SK-N-SH treated with all-trans-retinoic acid at 6 μM for 48 hours (cell line): ENCODE measurements around the gene PLCB1.

Experiments used
- ATAC-seq: fragments of 200-7000 bp; cut with Tn5 transposase; 3 replicates; pipeline ENCODE4 v1.9.1; 2020; ENCODE audit warnings: mild to moderate bottlenecking, moderate library complexity
- ARNTL ChIP-seq: fragments of 450-650 bp; formaldehyde crosslinking; IDR thresholded peaks from 2 replicates; pipeline ENCODE4 v1.5.0; 2020; ENCODE audit warnings: low read depth, mild to moderate bottlenecking, moderate library complexity, borderline replicate concordance
- BACH2 ChIP-seq: fragments of 250-450 bp; sonication (Bioruptor Pico); IDR thresholded peaks from 2 replicates; pipeline ENCODE4 v1.9.0; 2021; ENCODE audit warnings: mild to moderate bottlenecking, borderline replicate concordance
- CREB5 ChIP-seq: fragments of 250-450 bp; sonication (Bioruptor Pico); IDR thresholded peaks from 2 replicates; pipeline ENCODE4 v1.5.1; 2020; ENCODE audit warnings: low read depth, mild to moderate bottlenecking, moderate library complexity
- CSDC2 ChIP-seq: fragments of 250-450 bp; sonication (Bioruptor Pico); IDR thresholded peaks from 2 replicates; pipeline ENCODE4 v1.5.0; 2020; ENCODE audit warnings: mild to moderate bottlenecking, moderate library complexity
- ESRRG ChIP-seq: fragments of 250-450 bp; sonication (Bioruptor Pico); IDR thresholded peaks from 2 replicates; pipeline ENCODE4 v1.6.1; 2021; ENCODE audit warnings: mild to moderate bottlenecking
- GLIS3 ChIP-seq: fragments of 250-450 bp; sonication (Bioruptor Pico); IDR thresholded peaks from 2 replicates; pipeline ENCODE4 v1.5.0; 2020; ENCODE audit warnings: mild to moderate bottlenecking, moderate library complexity
- ISL1 ChIP-seq: fragments of 250-450 bp; sonication (Bioruptor Pico); IDR thresholded peaks from 2 replicates; pipeline ENCODE4 v2.1.2; 2022; ENCODE audit warnings: mild to moderate bottlenecking, moderate library complexity
- OSR1 ChIP-seq: fragments of 250-450 bp; sonication (Bioruptor Pico); IDR thresholded peaks from 2 replicates; pipeline ENCODE4 v1.8.0; 2022; ENCODE audit warnings: moderate library complexity, mild to moderate bottlenecking, inconsistent platforms
- PATZ1 ChIP-seq: fragments of 250-450 bp; sonication (Bioruptor Pico); IDR thresholded peaks from 2 replicates; pipeline ENCODE4 v1.8.0; 2020; ENCODE audit warnings: mild to moderate bottlenecking, moderate library complexity, borderline replicate concordance
- POU6F1 ChIP-seq: fragments of 250-450 bp; sonication (Bioruptor Pico); IDR thresholded peaks from 2 replicates; pipeline ENCODE4 v1.8.0; 2021; ENCODE audit warnings: low read depth, mild to moderate bottlenecking, moderate library complexity, borderline replicate concordance
- PPARA ChIP-seq: fragments of 250-450 bp; sonication (Bioruptor Pico); IDR thresholded peaks from 2 replicates; pipeline ENCODE4 v1.5.0; 2020; ENCODE audit warnings: mild to moderate bottlenecking, borderline replicate concordance
- RARB ChIP-seq: fragments of 250-450 bp; sonication (Bioruptor Pico); IDR thresholded peaks from 2 replicates; pipeline ENCODE4 v1.8.0; 2021; ENCODE audit warnings: mild to moderate bottlenecking, moderate library complexity
- SNAI2 ChIP-seq: fragments of 250-450 bp; sonication (Bioruptor Pico); IDR thresholded peaks from 2 replicates; pipeline ENCODE4 v1.5.0; 2020; ENCODE audit warnings: mild to moderate bottlenecking, moderate library complexity
- TCF4 ChIP-seq: fragments of 250-450 bp; sonication (Bioruptor Pico); IDR thresholded peaks from 2 replicates; pipeline ENCODE4 v1.8.0; 2021; ENCODE audit warnings: mild to moderate bottlenecking, moderate library complexity, borderline replicate concordance
- TOX ChIP-seq: fragments of 250-450 bp; sonication (Bioruptor Pico); IDR thresholded peaks from 2 replicates; pipeline ENCODE4 v1.8.0; 2021; ENCODE audit warnings: mild to moderate bottlenecking, moderate library complexity, borderline replicate concordance
- TSHZ2 ChIP-seq: fragments of 250-450 bp; sonication (Bioruptor Pico); IDR thresholded peaks from 2 replicates; pipeline ENCODE4 v1.5.0; 2020; ENCODE audit warnings: mild to moderate bottlenecking, moderate library complexity
- ZC3H10 ChIP-seq: fragments of 250-450 bp; sonication (Bioruptor Pico); IDR thresholded peaks from 2 replicates; pipeline ENCODE4 v1.5.1; 2021; ENCODE audit warnings: mild to moderate bottlenecking, moderate library complexity
- ZFP3 ChIP-seq: fragments of 250-450 bp; sonication (Bioruptor Pico); IDR thresholded peaks from 2 replicates; pipeline ENCODE4 v1.5.0; 2020; ENCODE audit warnings: mild to moderate bottlenecking, moderate library complexity
- ZFP30 ChIP-seq: fragments of 450-650 bp; formaldehyde crosslinking; IDR thresholded peaks from 2 replicates; pipeline ENCODE4 v1.5.0; 2022; ENCODE audit warnings: mild to moderate bottlenecking, moderate library complexity
- ZNF565 ChIP-seq: fragments of 450-650 bp; formaldehyde crosslinking; conservative IDR thresholded peaks from 2 replicates; pipeline ENCODE4 v1.5.0; 2020; ENCODE audit warnings: low read depth, mild to moderate bottlenecking, moderate library complexity
- ZNF70 ChIP-seq: fragments of 450-650 bp; formaldehyde crosslinking; IDR thresholded peaks from 2 replicates; pipeline ENCODE4 v1.5.0; 2020; ENCODE audit warnings: mild to moderate bottlenecking, moderate library complexity
- ZNF8 ChIP-seq: fragments of 450-650 bp; formaldehyde crosslinking; IDR thresholded peaks from 2 replicates; pipeline ENCODE4 v1.5.0; 2020; ENCODE audit warnings: mild to moderate bottlenecking, moderate library complexity

PLCB1 gene

GRCh38 chr20:8583012-8583565 is 451.0 kb downstream of the PLCB1 start:
- ATAC-seq: no peak
- no peak for TF ChIP-seq ARNTL (CRISPR knock-in tag)
- no peak for TF ChIP-seq ESRRG (CRISPR knock-in tag)
- no peak for TF ChIP-seq OSR1 (CRISPR knock-in tag)
- TF ChIP-seq TSHZ2 (CRISPR knock-in tag): no peak
- TF ChIP-seq ZNF70 (CRISPR knock-in tag): no peak
- no peak for TF ChIP-seq ZFP3
- TF ChIP-seq CSDC2: no peak
- TF ChIP-seq ZFP30 (CRISPR knock-in tag): no peak
- no peak for TF ChIP-seq TCF4 (CRISPR knock-in tag)
- no peak for TF ChIP-seq TOX (CRISPR knock-in tag)
- TF ChIP-seq PATZ1 (CRISPR knock-in tag): no peak
- TF ChIP-seq SNAI2 (CRISPR knock-in tag): no peak
- no peak for TF ChIP-seq BACH2 (CRISPR knock-in tag)
- TF ChIP-seq ZNF8: no peak
- TF ChIP-seq RARB (CRISPR knock-in tag): no peak
- TF ChIP-seq CREB5 (CRISPR knock-in tag): no peak

- no peak for ATAC-seq
- no peak for TF ChIP-seq PPARA (CRISPR knock-in tag)
- no peak for TF ChIP-seq PATZ1 (CRISPR knock-in tag)
- no peak for TF ChIP-seq GLIS3 (CRISPR knock-in tag)
- TF ChIP-seq ZNF565 (CRISPR knock-in tag): no peak
- no peak for TF ChIP-seq ISL1 (CRISPR knock-in tag)
- TF ChIP-seq ZC3H10 (CRISPR knock-in tag): no peak
- no peak for TF ChIP-seq ZFP30 (CRISPR knock-in tag)
- TF ChIP-seq CREB5 (CRISPR knock-in tag): no peak
- no peak for TF ChIP-seq POU6F1 (CRISPR knock-in tag)
- no peak for TF ChIP-seq ZNF8
Measured at GRCh38 chr20:8583566-8584043, 451.5 kb downstream of the PLCB1 start.
